Suprapubic skin (tissue), 4 donors: Measurements from ENCODE around the gene SYNGR2.

Source experiments
- EP300 ChIP-seq: sonication (generic); formaldehyde crosslinking; IDR thresholded peaks from one replicate; pipeline ENCODE4 v1.6.1; 2017; ENCODE audit warnings: antibody characterized with exemption
- POLR2A ChIP-seq, 2 donors: fragments of 450-650 bp; IDR thresholded peaks; one replicate each; pipeline ENCODE4 v1.6.1; 2017; ENCODE audit warnings: antibody characterized with exemption in 2 of 2, mild to moderate bottlenecking in 2 of 2, moderate library complexity in 2 of 2
- POLR2AphosphoS5 ChIP-seq, 3 donors: sonication (generic); formaldehyde crosslinking; IDR thresholded peaks; one replicate each; pipeline ENCODE4 v1.6.1; 2017; ENCODE audit warnings: antibody characterized with exemption in 3 of 3
- TF ChIP-seq, protein P1 (sequence below), 2 donors: fragments of 200-600 bp in 1 of 2; fragments of 450-650 bp in 1 of 2; sonication (generic) in 1 of 2; IDR thresholded peaks; one replicate each; pipeline ENCODE4 v1.5.1; 2016 to 2019; ENCODE audit warnings: antibody characterized with exemption in 2 of 2, mild to moderate bottlenecking in 1 of 2, moderate library complexity in 1 of 2

DNA sequence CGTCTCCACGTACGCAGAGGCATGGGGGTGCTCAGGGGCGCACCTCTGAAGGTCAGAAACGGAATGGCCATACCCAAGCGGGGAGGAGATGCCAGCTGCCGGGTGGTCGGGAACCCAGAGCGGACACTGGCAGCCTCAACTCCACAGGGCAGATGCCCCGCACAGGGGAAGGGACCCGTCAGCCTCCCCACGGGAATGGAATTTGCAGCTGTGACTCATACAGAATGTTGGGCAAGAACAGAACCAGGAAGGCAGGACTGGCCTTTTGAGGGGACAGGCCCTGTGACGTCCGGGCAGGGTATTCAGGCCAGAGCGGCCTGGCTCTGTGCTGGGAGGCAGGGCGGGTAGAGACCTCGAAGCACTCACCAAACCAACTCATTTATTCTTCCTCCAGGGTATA lies 11.0 kb downstream of the SYNGR2 start:
- TF ChIP-seq, protein P1, sequence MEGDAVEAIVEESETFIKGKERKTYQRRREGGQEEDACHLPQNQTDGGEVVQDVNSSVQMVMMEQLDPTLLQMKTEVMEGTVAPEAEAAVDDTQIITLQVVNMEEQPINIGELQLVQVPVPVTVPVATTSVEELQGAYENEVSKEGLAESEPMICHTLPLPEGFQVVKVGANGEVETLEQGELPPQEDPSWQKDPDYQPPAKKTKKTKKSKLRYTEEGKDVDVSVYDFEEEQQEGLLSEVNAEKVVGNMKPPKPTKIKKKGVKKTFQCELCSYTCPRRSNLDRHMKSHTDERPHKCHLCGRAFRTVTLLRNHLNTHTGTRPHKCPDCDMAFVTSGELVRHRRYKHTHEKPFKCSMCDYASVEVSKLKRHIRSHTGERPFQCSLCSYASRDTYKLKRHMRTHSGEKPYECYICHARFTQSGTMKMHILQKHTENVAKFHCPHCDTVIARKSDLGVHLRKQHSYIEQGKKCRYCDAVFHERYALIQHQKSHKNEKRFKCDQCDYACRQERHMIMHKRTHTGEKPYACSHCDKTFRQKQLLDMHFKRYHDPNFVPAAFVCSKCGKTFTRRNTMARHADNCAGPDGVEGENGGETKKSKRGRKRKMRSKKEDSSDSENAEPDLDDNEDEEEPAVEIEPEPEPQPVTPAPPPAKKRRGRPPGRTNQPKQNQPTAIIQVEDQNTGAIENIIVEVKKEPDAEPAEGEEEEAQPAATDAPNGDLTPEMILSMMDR (IDR thresholded peaks at IDR 0.05): no peak
- TF ChIP-seq POLR2A (IDR thresholded peaks at IDR 0.05): no peak
- TF ChIP-seq POLR2AphosphoS5 (IDR thresholded peaks at IDR 0.05): no peak
- TF ChIP-seq EP300: no peak
